HG03280 (cell line): ENCODE results near the gene DIAPH3.

Experiments
- ATAC-seq: cut with Tn5 transposase; IDR thresholded peaks from one replicate; pipeline ENCODE4 v1.9.1; 2021; ENCODE audit warnings: mild to moderate bottlenecking, moderate library complexity; ENCODE audit not compliant: unreplicated experiment

DIAPH3 gene

DNA sequence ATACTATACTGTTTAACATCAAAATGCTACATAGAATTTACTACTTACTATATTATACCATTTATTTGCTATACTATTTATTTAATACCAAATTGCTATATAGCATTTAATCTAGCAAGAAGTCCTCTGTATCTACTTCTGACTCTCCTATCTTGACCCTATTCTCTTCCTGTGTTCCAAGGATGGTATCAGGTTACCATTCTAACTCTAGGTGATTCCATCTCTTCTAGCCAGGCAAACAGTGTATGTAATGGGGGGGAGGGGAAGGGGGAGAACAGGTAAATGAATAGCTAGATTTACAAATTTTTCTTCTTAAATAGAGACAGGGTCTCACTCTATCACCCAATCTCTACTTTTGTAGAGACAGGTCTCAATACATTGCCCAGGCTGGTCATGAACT is 200.3 kb downstream of the DIAPH3 start:
- no peak for ATAC-seq

DNA sequence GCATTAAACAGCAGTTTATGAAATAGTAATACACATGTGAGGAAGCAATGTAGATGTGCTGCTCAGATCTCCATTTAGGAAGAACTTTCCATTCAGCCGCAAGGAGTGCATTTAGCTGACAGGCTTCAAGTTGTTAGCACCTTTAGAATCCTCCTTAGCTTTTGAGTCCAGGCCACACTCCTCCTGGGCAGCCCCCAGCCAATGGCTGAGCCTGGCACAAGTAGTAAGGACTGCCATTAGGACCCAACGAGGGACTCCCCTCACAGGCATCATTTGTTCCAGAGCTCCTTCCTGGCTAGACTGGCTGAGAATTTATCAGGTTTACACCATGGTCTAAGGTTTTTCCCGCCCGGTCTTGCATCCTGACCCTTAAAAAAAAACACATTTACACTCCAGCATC is 201.4 kb downstream of the DIAPH3 start:
- no peak for ATAC-seq

DNA sequence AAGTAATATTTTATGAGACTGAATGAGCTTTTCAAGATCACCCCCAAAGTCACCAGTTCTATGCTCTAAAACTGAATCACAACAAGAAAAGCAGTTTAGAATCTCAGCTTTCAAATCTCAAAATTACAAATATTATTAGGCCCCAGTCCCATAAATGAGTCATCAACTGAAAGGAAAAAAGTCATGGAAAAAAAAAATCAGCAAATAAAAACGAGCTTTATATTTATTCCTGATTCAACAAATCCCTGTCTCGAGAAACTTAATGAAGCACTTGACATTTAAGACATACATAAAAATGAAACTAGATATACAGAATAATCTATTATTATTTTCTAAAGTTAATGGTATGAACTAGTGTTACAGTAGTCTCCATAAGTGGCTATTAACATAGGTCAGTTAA is 203.0 kb downstream of the DIAPH3 start:
- ATAC-seq, result no peak

GRCh38 chr13:59957438-59957837 is 206.3 kb downstream of the DIAPH3 start:
- ATAC-seq, result no peak

DNA sequence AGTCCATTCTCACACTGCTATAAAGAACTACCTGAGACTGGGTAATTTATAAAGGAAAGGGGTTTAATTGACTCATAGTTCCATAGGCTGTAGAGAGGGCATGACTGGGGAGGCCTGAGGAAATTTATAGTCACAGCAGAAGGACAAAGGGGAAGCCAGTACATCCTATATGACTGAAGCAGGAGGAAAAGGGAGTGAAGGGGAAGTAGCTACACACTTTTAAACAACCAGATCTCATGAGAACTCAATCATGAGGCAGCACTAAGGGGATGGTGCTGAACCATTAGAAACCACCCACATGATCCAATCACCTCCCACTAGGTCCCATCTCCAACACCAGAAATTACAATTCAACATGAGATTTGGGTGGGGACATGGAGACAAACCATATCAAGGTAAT is 209.1 kb downstream of the DIAPH3 start:
- no peak for ATAC-seq

- ATAC-seq, result no peak
These were observed 212.7 kb downstream of the DIAPH3 start for GRCh38 chr13:59951011-59951410.

GRCh38 chr13:59950266-59950665 is 213.5 kb downstream of the DIAPH3 start:
- ATAC-seq, result no peak

- no peak for ATAC-seq
These were observed 215.0 kb downstream of the DIAPH3 start for GRCh38 chr13:59948686-59949085.

- no peak for ATAC-seq
These were observed 216.8 kb downstream of the DIAPH3 start for GRCh38 chr13:59946944-59947343.

- ATAC-seq, result no peak
These were observed 232.1 kb downstream of the DIAPH3 start for GRCh38 chr13:59931621-59932020.

GRCh38 chr13:59924256-59924655 is 239.5 kb downstream of the DIAPH3 start:
- no peak for ATAC-seq

GRCh38 chr13:59915252-59915651 is 248.5 kb downstream of the DIAPH3 start:
- ATAC-seq, result no peak

DNA sequence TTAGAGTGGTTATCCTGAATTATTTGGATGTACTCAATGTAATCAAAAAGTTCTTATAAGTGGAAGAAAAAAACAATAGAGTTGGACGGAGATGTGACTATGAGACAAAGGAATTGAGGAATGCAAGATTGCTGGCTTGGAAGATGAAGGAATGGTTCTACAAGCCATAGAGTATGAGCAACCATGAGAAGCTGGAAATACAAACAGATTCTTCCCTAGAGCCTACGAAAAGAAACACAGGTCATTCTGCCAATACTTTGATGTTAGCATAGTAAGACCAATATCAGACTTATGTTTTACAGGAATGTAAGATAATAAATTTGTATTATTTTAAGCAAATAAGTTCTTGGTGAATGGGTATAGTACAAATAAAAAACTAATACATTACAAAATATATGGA is 249.2 kb downstream of the DIAPH3 start:
- no peak for ATAC-seq

DNA sequence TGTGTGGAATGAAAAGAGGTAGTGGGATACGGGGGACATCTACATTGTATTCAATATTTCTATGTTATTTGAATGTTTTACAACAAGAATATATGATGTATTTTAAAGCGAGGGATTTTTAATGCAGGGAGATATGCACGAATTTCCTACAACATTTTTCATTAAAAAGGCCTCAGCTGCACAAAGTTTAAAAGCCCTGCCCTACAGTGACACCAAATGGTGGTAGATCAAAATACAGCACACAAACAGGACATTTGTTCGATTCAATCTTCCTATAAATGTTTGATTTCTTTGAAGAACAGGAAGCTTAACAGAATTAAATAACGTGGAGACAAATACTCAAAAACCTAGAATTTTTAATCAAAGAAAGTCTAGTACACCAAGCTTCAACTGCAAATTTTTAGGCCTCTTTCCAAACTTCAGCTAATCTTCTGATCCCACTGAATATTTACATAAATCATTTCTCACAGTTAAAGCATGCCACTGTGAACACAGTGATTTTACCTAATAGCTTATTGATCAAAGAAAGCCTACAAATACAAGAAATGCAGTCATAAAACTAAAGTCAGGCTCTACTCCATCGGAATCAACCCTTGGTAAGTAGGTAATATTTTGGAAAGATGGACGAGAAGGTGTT is 257.2 kb downstream of the DIAPH3 start:
- ATAC-seq, result no peak

DNA sequence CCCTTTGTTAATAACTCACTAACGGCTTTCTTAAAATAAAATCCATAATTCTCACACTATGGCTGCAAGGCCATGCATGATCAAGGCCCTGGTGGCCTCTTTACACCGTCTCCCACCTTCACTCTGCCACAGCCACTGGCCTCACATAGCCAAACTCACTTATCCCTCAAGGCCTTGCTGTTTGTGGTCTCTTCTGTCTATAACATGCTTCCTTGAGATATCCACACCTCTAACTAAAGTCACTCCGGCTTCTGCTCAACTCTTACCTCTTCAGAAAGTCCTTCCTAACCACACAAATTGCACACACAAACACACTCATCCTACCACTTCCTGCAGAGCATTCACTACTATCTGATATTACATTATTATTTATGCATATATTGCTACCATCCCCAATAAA is 262.5 kb downstream of the DIAPH3 start:
- ATAC-seq, result no peak

DNA sequence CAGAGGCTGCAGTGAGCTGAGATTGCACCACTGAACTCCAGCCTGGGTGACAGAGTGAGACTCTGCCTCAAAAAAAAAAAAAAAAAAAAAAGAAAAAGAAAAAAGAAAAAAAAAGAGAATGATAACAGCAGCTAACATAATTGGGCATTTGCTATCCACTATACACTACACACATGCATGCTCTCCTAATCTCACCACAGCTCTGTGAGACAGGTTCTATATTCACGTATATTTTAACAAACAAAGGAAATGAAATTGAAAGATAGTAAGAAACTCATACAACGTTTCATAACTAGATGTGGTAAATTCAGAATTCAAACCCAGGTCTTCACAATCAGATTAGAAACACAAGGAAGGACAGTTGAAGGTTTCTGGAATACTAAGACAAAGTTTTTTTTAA is 265.7 kb downstream of the DIAPH3 start:
- no peak for ATAC-seq

DNA sequence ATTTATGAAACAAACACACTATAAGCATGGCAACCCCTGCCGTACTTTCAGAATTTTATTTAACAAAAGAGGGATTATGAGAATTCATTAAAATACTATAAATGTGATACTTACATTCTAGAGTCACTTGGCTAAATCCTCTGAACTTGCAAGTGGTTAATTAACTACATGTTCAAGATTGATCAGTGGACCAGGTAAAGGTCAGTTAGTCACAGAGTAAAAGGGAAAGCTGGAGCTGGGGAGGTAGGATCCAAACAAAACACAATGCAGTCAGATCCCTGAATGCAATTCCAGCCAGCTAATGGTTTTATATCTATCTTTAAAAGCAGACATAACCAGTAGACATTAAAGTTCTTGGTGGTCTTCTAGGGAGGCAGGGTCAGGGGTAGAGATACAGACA is 270.5 kb downstream of the DIAPH3 start:
- ATAC-seq, result no peak

- no peak for ATAC-seq
These were observed 272.7 kb downstream of the DIAPH3 start for GRCh38 chr13:59891053-59891452.

DNA sequence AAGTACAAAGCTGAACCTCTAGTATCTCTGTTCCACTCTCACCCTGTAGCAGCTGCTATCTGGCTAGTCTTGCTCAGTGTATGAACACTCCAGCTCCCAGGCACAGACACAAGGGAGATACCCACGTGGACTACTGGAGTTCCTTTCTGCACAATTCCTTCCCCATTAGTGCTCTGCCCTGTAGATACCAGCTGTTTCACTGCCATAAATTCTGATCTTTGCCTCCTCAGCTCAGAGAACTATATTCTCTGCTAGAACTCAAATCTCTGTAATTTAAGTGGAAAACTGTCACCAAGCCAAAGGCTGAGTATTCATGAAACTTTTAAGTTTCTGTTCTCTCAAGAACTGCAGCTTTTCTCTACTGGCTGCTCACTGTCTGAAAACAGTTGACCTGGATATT is 273.7 kb downstream of the DIAPH3 start:
- ATAC-seq, result no peak

- ATAC-seq, result no peak
These were observed 275.3 kb downstream of the DIAPH3 start for GRCh38 chr13:59888408-59888807.

DNA sequence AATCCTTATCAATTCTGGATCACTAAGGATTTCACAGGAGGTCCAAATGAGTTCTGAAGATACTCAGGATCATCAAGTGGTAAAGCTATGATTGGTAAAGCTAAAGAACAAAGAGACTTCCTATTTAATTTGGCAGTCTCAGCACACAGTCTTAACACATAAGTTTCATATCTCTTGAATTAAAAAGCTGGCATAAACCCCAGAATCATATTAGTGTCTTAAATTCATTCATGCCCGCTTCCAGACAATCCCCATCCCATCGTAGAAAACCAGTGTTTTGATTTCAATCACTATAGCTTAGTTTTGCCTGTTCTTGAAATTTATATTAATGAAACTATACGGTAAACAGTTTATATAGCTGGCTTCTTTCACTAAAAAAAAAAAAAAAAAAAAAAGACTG is 278.7 kb downstream of the DIAPH3 start:
- ATAC-seq, result no peak

DNA sequence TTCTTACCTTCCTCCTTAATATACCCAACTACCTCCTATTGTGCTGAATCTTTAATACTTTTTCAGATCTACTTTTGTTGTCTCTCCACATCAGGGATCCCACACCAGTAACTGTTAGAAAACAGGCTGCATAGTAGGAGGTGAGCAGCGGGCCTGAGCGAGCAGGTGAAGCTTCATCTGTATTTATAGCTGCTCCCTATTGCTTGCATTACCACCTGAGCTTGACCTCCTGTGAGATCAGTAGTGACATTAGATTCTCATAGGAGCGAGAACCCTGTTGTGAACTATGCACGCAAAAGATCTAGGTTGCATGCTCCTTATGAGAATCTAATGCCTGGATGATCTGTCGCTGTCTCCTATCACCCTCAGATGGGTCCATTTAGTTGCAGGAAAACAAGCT is 279.8 kb downstream of the DIAPH3 start:
- ATAC-seq, result no peak

GRCh38 chr13:59880468-59880867 is 283.3 kb downstream of the DIAPH3 start:
- ATAC-seq, result no peak
